ENCODE results near the gene GNG7.

DNA sequence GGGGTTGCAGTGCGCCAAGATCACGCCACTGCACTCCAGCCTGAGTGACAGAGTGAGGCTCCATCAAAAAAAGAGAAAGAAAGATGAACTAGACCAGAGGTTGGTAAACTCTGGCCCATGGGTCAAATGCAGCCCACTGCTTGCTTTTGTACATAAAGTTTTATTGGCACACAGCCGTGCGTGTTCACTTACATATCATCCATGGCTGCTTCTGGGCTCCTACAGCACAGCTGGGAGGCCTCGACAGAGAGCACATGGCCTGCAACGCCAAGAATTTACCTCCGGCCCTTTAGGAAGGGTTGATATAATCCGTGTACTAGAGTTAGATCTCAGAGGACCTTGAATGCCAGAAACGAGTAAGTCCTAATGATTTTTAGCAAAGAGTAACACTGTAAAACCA lies 46.0 kb downstream of the GNG7 start:
- TF ChIP-seq POLR2AphosphoS5 (IDR thresholded peaks at IDR 0.05; ENCODE audit: borderline replicate concordance, low read depth, low read length) (no peak), EZH2 (IDR thresholded peaks at IDR 0.05) (no peak)
